HL-60 (cell line): ENCODE results near the gene NOLC1.

Experiments used
- DNase-seq, 2 experiments: peaks; one replicate each; pipeline ENCODE4 v3.0.0-alpha.2; 2010 to 2020; ENCODE audit warnings: low read depth in 1 of 2, low spot score in 1 of 2
- H3K27ac ChIP-seq: fragments of 250-450 bp; sonication (Bioruptor Pico); replicated peaks from 2 replicates; pipeline ENCODE4 v1.5.1; 2020; ENCODE audit warnings: mild to moderate bottlenecking, moderate library complexity
- H3K27me3 ChIP-seq: fragments of 250-450 bp; sonication (Bioruptor Pico); 2 replicates; pipeline ENCODE4 v1.5.1; 2021; ENCODE audit warnings: mild to moderate bottlenecking, moderate library complexity; ENCODE audit not compliant: insufficient read depth, poor library complexity, severe bottlenecking
- H3K4me3 ChIP-seq: replicated peaks from 2 replicates; pipeline ENCODE4 v1.5.1; 2011; ENCODE audit warnings: mild to moderate bottlenecking, control low read depth, low read length; ENCODE audit not compliant: insufficient read depth
- GABPA ChIP-seq: IDR thresholded peaks from 2 replicates; pipeline ENCODE4 v1.6.1; 2012; ENCODE audit warnings: low read depth
- POLR2AphosphoS5 ChIP-seq: IDR thresholded peaks from 2 replicates; pipeline ENCODE4 v1.6.1; 2012; ENCODE audit warnings: low read depth
- REST ChIP-seq: IDR thresholded peaks from 2 replicates; pipeline ENCODE4 v1.6.1; 2012; ENCODE audit warnings: low read depth; ENCODE audit not compliant: insufficient replicate concordance
- SPI1 ChIP-seq: IDR thresholded peaks from 2 replicates; pipeline ENCODE4 v1.6.1; 2012; ENCODE audit warnings: low read depth, mild to moderate bottlenecking, borderline replicate concordance
- TF ChIP-seq, protein P1 (sequence below): IDR thresholded peaks from one replicate; pipeline ENCODE4 v1.5.1; 2011; ENCODE audit warnings: low read length, control low read depth, inconsistent platforms; ENCODE audit not compliant: insufficient read depth

Gene NOLC1

DNA sequence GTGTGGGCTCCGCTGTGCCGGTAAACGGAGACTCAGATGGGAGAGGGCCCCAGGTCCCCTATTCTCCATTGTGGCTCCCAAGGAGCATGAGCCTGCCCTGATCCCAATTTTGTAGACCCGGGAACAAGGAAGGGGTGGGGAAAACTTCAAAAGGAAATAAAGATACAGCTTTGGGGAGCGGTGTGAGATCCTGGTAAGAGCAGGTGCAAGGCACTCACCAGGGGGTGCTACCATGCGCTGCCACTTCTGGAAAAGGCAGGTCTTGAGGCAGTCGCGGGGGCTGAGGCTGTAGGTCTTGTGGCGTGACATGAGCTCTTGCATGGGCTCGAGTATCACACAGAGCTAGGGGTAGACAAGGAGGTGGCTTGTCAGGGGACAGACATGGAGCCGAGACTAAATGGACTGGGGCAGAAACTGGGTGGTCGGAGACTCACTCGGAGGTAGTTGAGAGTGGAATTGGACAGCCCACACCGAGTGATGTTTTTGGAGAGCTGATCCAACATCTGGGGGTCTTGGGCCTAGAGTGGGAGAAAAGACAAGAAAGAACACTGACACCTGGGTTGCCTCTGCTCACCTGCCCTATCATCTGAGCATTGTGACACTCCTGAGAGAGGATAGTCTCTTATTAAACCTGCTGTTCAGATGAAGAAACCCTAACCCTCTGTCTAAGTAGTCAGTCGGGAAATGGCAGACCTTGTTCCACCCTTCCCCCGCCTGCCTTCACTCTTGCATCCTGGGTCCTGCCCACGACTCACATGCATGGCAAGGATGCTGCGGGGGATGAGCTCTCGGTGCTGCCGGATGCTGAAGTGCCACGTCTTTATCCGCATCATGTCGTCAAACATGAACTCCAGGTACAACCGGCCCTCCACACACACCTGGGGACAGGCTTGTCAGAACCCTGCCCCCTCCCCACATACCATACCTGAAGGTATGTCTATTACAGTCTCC, 42.7 kb upstream of the NOLC1 start:
- TF ChIP-seq, protein P1, sequence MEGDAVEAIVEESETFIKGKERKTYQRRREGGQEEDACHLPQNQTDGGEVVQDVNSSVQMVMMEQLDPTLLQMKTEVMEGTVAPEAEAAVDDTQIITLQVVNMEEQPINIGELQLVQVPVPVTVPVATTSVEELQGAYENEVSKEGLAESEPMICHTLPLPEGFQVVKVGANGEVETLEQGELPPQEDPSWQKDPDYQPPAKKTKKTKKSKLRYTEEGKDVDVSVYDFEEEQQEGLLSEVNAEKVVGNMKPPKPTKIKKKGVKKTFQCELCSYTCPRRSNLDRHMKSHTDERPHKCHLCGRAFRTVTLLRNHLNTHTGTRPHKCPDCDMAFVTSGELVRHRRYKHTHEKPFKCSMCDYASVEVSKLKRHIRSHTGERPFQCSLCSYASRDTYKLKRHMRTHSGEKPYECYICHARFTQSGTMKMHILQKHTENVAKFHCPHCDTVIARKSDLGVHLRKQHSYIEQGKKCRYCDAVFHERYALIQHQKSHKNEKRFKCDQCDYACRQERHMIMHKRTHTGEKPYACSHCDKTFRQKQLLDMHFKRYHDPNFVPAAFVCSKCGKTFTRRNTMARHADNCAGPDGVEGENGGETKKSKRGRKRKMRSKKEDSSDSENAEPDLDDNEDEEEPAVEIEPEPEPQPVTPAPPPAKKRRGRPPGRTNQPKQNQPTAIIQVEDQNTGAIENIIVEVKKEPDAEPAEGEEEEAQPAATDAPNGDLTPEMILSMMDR: no peak
- no peak for TF ChIP-seq REST
- no peak for TF ChIP-seq GABPA
- TF ChIP-seq SPI1: no peak
- no peak for TF ChIP-seq POLR2AphosphoS5
- Histone ChIP-seq H3K4me3 (no peak overlapping the region), H3K27ac (no peak overlapping the region), H3K27me3 (no peaks in the 10 kb centered on the region)
- DNase-seq: no peak

GRCh38 chr10:102111276-102111675, 40.9 kb upstream of the NOLC1 start:
- Histone ChIP-seq H3K27me3 (no peaks in the 10 kb centered on the region), H3K4me3 (no peak overlapping the region), H3K27ac (no peak overlapping the region)
- TF ChIP-seq GABPA: no peak
- no peak for TF ChIP-seq REST
- TF ChIP-seq SPI1: no peak
- no peak for TF ChIP-seq POLR2AphosphoS5
- TF ChIP-seq, protein P1: no peak
- DNase-seq: no peak

DNA sequence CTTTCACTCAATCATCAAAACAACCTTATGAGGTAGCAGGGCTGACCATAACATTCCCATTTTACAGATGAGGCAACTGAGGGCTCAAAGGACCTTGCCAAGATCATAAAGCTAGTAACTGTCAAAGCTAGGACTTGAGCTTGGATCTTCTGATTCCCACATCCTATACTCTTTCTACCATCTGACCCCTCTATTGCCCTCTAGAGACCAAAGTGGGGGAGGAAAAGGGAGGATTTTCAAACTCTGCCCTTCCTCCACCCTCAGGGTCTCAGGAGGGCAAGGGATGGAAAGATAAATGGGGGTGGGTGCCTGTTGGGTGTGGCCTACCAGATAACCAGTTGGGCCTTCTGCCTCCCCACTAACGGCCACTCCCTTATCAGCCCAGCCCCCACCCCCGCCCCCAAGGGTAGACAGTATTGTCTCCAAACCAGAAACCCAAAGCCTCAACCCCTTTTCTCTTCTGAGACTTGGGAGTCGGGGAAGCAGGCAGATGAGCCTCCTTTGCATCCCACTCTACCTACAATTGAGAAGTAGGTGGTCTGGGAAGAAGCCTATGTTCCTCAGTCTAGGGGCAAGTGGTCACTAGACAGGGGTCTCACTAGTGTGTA, 39.9 kb upstream of the NOLC1 start:
- Histone ChIP-seq H3K27ac (no peak overlapping the region; the same call in 1 of the 2 replicates), H3K27me3 (no peaks in the 10 kb centered on the region), H3K4me3 (no peak overlapping the region)
- TF ChIP-seq POLR2AphosphoS5: no peak
- TF ChIP-seq, protein P1: no peak
- TF ChIP-seq GABPA: no peak
- TF ChIP-seq SPI1: no peak
- no peak for TF ChIP-seq REST
- no peak for DNase-seq
